Daoy (cell line): ENCODE data around the gene HEPACAM. TPM values are rescaled to one million over a fixed set of nuclear protein-coding genes. Genes with fewer than 3 reads are reported as not detected.

Experiments used
- DNase-seq: peaks from one replicate; pipeline ENCODE4 v3.0.0-alpha.2; 2015; ENCODE audit warnings: low read depth
- total RNA-seq: library from RNA; depleted of rRNA; stranded (reverse); fragments of >200 nt; shearing (Covaris generic); gene quantifications from 2 replicates; pipeline ENCODE4 v1.2.3, GENCODE V29; 2014

Gene HEPACAM
- total RNA-seq, 1 experiment from 2014 or later: not detected

DNA sequence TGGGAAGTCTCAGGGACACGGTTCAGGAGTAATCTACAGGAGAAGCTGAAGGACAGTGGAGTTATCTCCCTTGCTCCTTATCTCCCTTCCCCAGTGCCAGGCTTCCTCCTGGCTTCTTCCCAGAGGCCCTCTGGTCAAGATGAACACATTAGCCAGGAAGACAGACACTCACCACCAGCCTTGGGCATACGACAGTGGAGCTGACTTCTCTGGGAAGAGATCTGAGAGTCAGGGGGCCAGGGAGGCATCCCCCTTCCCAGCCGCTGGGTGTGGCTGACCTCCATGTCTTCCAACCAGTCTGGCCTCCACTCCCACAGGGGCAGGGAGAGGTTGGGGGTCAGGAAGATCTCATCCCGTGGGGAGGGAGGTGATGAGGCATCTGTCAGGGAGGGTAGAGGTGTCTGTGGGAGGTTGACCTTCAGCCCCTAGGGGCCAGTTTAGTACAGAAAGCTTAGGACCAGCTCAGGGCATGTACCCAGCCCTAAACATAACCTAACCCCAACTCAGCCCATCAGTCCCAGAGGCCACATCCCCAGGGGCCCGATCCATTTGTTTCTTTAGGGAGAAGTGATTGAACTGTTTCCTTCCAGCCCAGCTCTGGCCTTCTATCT, 50.9 kb downstream of the HEPACAM start:
- DNase-seq: no peak

DNA sequence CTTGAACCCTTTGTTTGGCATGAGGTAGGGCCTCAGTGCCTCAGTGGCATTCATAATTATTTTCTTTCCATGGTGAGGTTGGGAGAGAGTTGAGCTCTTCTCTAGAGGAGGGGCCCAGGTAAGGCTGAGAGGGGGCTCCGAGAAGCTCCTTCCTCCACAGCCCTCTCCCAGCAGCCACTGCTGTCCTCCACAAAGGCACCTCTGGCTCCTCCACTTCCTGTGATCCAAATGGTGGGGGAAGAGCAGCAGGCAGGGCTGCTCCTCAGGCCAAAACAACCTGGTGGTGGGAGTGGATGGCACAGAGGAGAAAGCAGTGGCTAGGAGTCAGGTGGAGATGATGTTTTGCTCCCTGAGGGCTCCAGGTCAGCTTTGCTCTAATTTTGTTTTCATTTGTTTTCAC, 51.5 kb downstream of the HEPACAM start:
- DNase-seq: no peak

DNA sequence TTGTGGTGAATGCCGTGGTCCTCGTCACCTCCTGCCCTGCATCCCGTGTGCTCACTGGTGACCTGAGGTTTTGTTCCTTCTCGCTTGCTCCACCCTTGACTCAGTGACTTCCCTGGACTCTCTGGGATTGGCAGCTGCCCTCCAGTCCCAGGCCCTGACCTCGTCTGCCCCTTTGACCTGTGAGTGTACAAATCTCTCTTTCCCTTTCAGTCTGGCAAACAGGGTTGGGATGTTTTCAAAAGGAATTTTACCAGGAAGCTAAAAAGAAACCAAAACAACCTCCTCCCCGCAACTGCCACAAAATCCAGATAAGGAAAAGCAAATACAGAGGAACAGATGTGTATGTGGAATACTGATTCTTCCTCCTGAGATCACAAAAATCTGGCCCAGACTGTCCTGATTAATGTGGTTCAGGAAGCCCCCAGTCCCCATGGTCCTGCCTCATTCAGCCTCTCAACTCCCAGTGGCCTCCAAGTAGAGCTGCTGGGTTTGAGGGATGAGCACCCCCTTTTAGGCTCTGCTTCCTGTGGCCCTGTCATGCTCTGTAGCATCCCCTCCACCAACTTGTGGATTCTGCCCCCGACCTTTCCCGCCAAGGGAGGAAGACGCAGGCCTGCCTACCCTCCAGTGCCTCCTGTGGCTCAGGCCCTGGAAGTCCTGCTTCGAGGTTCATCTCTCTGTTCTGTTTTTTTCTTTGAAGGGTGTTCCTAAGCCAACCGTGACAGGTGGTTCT, 53.3 kb downstream of the HEPACAM start:
- no peak for DNase-seq

DNA sequence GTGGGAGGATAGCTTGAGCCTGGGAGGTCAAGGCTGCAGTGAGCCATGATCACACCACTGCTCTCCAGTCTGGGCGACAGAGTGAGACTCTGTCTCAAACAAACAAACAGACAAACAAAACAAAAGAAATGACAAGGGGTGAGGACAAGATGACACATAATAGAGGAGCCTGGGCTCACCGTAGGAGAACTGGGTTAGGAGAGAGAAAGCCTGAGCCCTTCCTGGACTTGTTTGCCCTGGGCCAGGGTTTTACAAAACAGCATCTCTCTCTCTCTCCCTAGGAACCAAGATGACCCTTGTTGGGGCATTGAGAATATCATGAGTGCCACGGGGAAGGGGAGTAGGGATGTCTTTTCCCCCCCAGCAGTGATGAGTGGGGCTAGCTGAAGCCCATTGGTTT, 54.9 kb downstream of the HEPACAM start:
- no peak for DNase-seq

DNA sequence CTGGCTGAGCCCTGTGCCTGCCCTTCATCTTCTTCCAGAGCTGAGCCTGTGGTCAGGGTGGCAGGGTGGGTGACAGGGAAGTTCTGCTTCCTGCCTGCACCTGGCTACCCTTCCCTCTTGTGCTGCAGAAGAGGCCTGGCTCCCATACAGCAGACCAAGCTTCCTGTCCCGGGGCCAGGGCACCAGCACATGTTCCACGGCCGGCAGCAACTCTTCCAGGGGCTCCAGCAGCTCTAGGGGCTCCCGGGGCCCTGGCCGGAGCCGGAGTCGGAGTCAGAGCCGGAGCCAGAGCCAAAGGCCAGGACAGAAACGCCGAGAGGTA, 55.6 kb downstream of the HEPACAM start:
- DNase-seq: no peak

DNA sequence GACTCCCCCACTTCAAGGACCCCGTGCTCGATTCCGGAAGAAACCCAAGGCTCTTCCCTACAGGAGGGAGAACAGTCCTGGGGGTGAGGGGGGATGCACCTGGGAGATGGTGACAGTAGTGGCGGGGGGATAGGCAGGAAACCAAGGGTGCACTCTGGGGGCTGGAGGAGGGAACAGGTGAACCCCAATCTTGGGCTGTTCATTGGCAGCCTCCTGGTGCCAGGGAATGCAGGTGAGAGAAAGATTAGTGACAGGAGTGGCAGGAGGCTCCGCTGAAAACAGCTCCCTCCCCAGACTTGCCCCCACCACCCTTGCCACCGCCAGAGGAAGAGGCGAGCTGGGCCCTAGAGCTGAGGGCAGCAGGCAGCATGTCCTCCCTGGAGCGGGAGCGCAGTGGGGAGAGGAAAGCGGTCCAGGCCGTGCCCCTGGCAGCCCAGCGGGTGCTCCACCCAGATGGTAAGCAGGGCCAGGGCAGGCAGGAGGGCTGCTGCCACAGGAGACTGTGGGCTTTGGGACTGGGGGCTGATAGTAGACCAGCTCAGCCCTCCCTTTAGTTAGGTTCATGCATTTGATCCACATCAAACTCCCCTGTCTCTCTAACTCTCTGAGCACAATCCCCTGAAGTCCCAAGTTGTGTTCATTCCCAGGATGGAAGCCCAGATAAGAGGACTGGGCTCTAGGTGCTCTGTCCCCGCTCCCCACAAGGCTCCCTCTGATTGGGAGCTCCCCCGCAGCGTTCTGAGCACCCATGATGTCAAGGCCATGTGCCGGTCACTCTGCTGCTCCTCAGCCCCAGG, 56.2 kb downstream of the HEPACAM start:
- no peak for DNase-seq

DNA sequence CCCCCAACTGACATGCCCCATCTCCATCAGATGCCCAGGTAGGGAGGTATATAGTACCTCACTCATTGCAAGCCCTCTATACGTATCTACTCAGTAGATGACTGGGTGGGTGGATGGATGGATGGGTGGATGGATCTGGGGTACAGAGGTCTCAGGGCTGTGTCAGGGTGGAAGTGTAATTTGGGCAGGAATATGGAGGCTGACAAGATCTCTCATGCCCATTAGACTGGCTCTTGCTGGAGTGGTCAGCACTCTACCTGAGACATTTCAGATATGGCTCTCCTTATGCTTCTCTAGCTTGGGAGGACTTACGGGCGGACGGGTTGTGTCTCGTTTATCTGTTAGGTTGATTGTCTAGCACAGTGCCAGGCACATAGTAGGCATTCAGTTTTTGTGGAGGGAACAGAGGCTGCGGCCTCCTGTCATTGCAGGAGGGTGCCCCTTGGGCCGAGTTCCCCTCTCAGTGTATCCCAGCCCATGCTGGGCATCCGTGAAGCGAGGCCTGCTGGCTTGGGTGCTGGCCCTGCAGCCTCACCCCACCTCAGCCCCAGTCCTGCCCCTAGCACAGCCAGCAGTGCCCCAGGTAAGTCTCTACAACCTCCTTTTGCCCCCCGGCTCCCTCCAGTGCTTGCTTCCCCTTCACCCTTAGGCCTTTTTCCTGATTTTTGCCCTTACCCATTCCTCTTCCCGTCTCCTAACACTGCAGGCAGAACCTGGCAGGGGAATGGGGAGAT, 56.9 kb downstream of the HEPACAM start:
- DNase-seq: no peak

DNA sequence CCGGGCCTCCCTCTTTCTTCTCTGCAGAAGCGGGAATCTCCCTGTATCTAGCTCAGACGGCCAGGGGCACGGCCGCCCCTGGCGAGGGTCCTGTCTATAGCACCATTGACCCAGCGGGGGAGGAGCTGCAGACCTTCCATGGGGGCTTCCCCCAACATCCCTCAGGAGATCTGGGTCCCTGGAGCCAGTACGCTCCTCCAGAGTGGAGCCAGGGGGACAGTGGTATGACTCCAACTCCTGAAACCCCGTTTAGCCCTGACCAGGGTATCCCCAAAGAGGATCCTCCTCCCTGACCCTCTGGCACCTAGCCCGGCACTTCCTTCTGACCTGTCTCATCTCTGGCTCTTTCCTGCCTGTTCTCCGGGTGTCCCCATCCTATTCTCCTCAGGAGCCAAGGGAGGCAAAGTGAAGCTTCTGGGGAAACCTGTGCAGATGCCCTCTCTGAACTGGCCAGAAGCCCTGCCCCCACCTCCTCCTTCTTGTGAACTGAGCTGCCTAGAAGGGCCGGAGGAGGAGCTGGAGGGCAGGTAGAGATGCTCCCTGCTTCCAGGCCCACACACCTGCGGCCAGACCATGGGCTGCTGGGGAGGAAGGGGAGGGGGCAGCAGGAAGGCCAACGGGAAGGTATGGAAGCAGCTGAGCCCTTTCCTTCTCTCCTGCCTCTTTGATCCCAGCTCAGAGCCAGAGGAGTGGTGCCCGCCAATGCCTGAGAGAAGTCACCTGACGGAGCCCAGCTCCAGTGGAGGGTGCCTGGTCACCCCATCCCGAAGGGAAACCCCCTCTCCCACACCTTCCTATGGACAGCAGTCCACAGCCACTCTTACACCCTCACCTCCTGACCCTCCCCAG, 57.7 kb downstream of the HEPACAM start:
- DNase-seq: no peak

DNA sequence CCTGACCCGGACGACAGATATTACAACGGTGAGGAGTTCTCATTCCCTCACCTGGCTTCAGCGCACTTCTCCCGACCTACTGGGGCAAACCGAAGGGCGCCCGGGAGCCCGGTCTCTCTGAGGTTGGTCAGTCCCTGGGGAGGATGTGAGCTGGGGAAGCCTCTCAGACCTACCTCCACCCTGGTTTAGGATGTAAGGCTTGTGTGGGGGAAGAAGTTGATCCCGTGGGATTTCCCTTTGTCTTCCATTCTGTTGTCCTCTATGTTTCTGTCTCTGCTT, 58.3 kb downstream of the HEPACAM start:
- DNase-seq: no peak

DNA sequence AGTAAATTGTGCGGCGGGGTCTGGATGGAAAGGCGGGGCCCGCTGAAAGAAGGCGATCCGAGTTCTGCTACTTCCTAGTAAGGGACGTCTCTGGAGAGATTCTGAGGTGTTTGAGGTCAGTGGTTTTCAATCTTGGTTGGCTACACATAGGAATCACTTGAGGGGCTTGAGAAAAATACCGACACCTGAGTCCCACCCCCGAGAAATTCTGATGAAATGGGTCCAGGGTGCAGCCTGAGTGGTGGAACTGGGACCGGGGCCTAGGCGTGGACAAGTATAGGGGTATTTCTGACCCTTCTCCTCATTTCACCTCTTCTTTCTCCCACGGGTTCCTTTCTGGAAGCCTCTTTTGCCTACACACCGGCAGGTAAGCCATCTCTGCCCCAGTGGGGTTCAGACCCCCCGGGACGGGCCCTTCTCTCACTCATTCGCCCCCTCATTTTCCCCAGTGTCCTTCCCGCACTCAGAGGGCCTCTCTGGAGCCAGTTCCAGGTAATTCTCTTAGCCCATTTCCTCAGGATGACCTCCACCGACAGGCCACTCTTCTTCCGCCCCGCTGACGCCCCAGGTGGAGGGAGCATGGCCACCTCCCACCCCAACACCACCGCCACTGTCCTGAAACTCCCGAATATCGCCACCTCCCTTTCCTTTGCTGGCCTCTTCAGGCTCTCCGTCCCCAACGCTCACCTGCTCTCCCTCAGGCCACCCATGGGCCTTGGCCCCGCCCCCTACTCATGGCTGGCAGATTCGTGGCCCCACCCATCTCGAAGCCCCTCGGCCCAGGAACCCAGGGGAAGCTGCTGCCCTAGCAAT, 58.8 kb downstream of the HEPACAM start:
- no peak for DNase-seq

DNA sequence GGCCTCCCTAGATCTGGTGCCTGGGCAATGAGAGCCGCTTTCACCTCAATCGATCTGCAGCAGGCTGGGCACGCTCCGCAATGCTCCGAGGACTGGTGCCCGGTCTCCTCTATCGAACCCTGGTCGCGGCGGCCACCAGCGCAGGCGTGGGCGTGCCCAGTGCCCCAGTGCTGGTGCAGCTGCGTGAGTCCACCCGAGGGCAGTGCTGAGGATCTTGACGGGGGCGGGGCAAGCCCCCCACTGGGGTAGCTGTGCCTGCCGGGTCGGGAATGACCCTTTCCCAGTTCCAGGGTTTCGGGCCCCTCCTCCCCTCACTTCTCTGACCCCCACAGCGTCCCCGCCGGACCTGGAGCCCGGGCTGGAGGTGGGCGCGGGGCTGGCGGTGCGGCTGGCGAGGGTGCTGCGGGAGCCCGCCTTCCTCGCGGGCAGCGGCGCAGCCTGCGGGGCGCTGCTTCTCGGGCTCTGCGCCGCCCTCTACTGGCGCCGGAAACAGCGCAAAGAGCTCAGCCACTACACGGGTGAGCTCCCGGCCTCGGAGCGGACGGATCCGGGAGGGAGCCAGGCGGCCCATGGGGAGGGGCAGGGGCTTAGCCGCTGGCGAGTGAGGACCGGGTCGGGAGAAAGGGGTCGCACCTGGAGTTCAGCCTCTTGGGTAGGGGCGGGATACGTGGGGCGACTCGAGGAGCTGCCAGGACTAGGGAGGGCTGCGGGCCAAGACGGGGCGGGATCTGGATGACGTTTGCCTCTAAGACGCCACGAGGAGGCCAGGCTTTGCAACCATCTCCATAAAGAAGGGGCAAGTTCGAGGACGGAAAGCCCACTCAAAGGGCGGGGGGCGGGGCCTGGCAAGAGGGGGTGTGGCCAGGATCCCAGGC, 59.7 kb downstream of the HEPACAM start:
- peak; percentile 95 for DNase-seq

DNA sequence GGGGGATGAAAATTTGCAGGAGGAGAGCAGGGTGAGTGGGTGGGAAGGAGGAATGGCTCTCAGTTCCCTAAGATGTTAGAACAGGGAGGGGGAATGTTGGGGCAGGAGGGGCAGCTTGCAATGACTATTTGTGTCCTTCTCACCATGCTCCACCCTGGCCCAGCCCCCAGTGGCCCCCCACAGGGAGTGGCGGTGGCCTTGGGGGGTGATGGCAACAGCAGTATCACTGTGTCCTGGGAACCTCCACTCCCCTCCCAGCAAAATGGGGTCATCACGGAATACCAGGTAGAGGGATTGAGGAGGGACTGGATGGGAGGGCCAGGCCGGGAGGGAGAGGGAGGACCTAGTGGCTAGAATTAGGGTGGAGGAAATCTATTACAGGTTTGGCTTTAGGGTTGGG, 60.4 kb downstream of the HEPACAM start:
- DNase-seq: no peak

DNA sequence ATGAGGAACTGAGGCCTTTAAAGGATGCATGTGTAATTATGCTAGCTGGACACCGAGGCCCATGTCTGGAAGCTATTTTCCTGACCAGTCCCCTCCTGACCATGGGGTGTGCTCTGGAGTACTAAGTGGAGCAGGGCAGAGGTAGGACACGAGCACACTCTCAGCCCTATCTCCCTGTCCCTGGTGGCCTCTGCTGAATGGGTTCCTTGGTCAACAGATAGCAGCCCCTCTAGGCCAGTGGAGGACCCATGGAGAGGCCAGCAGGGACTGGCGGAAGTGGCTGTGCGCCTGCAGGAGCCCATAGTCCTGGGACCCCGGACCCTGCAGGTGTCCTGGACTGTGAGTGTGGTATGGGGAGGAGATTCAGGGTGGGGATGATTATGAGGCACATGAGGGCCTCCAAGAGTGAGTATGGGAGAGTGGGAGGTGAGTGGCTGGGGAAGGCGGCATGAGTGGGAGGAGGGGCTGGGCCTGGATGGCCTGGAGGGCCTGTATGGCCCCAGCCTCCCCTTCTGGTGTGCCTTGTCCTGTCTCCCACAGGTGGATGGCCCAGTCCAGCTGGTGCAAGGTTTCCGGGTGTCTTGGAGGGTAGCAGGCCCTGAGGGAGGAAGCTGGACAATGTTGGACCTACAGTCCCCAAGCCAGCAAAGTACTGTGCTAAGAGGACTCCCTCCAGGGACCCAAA, 61.1 kb downstream of the HEPACAM start:
- no peak for DNase-seq

DNA sequence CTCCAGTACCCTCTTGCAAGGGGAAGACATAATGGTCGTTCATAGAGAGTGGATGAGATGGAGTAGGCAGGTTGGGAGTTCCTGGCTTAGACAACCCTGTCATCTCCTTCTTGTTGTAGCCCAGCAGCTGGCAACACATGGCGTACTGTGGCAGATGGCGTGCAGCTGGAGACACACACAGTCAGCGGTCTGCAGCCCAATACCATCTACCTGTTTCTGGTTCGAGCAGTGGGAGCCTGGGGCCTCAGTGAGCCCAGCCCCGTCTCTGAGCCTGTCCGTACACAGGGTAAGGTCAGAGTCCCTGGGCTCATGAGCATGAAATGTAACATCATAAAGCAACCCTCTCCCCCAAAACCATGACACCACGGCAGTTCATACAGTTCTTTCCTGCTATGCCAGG, 61.9 kb downstream of the HEPACAM start:
- DNase-seq: no peak

DNA sequence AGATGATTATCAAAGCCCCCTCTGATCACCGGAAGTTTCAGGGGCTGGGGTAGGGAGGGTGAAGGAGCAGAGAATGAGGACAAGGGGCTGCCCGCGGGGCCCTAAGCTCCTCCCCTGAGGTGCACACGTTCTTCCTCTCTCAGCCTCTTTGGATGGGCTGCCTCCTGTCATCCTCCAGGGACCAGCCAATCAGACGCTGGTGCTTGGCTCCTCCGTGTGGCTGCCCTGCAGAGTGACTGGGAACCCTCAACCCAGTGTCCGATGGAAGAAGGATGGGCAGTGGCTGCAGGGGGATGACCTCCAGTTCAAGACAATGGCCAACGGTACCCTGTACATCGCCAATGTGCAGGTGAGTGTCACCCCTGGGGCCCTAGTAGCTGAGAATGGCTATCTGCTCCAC, 63.1 kb downstream of the HEPACAM start:
- DNase-seq: no peak

DNA sequence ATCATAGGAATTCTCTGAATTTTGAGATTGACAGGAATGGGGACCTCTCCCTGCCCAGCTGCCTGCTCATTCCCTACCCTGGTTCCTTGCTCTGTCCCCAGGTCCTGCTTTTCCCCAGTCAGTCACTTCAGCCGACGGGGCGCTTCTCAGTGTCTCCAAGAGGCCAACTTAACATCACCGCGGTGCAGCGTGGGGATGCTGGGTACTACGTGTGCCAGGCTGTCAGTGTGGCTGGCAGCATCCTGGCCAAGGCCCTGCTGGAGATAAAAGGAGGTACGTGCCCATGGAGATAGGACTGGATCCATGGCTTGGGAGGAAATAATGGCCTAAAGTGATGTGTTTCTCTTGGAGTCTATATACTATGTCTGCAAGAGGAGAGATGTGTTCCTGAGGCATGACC, 63.6 kb downstream of the HEPACAM start:
- no peak for DNase-seq

DNA sequence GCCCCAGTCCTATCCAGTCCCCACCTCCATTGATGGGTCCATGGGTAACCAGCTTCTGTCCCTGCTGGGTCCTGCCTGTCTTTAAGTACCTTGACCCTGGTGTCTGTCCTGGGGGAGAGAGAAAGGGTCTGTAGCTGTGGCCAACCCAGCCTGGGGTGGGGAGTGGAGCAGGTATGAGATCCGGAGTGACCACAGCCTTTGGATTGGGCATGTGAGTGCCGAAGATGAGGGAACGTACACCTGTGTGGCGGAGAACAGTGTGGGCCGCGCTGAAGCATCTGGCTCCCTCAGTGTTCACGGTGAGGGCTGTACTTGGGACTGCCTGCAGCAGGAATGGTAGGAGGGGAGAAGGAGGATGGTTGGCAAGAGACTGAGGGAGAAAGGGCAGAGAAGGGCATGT, 65.4 kb downstream of the HEPACAM start:
- no peak for DNase-seq

DNA sequence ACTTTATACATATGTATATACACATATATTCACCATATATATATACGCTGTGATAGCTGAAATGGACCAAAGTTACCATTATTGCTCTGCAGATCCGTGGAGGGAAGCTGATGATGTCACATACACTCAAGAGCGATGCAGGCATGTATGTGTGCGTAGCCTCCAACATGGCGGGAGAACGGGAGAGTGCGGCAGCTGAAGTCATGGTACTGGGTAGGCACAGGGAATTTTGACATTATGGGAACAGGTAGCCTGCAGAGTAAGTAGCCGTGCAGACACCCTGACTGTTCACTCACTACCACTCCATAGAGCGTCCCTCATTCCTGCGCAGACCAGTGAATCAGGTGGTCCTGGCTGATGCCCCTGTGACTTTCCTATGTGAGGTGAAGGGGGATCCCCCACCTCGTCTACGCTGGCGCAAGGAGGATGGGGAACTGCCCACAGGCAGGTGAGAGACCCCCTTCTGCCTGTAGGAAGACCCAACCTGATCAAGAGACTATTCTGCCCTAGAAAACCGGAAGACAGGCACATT, 65.9 kb downstream of the HEPACAM start:
- no peak for DNase-seq

DNA sequence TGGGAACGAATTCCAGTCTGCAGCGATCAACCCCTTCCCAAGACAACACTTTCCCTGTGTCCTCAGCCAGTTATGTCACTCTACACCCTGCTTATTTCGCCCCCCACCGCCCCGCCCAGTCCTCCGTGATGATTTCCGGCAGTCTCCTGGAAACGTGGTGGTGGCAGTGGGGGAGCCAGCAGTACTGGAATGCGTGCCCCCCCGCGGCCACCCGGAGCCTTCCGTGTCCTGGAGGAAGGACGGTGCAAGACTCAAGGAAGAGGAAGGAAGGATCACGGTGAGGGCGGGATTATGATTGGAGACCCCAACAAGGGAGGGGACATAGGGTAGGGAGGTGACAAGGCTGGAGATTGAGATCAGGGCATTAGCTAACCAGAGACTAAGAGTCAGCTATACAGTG, 66.5 kb downstream of the HEPACAM start:
- no peak for DNase-seq
